Measurements from ENCODE around the gene DOCK1.

Gene DOCK1

DNA sequence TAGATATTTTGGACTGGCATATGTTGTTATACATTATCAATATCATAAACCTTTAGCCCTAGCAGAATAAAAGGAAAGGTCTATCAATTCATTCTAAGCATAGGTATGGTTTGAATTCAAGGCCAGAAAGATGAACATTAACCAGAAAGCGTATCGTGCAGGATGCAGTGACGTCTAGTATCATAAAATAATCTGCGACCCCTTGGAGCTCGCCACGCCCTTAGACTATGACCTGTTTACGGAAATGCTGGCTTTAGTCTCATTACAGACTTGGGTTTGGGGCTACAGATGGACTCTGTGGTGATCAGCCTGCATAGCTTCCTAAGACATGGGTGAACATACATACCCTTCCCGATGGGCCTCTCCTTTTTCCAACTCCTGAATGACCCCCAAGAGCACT is 269.6 kb downstream of the DOCK1 start:
- no peaks in the 10 kb centered on the region for H3K9me3 Mint-ChIP-seq
- no peaks in the 10 kb centered on the region for H3K36me3 Mint-ChIP-seq (ENCODE audit: low read depth)
- peaks cover 3% of the 10 kb centered on the region for H3K27me3 Mint-ChIP-seq (ENCODE audit: low read depth, poor library complexity)
- TF ChIP-seq CTCF (IDR thresholded peaks at IDR 0.05): no peak
- H3K4me3 Mint-ChIP-seq: no peak overlapping the region
- H3K4me1 Mint-ChIP-seq: no peaks in the 10 kb centered on the region
- no peak overlapping the region for H3K27ac Mint-ChIP-seq
- DNase-seq: no peak

DNA sequence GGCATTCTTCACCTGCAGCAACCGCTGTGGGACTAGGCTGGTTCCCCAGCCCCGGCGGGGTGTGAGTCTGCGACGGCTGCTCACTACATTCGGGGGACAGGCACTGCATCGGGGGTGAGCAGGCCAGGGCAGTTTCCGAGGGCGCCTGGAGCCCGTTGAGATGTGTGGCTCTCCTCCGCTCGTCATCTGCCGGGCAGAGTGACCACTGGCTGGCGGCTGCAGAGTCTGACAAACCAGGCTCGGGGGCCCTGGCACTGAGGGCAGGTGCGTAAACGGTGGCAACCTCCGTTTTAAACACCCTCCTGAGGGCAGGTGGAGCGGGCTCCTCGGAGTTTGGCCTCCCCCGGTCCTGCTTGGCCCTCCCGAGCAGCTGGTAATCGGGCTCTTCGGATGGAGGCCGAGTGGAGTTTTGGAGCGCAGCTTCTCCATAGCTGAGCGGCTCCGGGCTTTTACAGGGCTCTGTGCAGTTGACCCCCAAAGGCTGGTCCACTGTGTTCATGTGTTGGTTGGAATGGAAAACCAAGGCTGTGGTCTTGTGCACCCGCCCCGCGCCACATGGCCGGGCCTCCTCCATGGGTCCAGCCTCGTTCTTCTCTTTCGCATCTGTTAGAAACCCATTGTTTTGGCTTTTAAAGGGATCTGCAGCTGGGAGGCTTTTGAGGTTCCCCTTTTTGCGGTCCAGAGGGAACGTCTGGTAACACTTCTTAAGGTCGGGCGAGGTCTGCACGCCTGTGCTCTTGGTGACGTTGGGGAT is 270.3 kb downstream of the DOCK1 start:
- Mint-ChIP-seq H3K27ac (no peak overlapping the region), H3K4me3 (no peak overlapping the region)

DNA sequence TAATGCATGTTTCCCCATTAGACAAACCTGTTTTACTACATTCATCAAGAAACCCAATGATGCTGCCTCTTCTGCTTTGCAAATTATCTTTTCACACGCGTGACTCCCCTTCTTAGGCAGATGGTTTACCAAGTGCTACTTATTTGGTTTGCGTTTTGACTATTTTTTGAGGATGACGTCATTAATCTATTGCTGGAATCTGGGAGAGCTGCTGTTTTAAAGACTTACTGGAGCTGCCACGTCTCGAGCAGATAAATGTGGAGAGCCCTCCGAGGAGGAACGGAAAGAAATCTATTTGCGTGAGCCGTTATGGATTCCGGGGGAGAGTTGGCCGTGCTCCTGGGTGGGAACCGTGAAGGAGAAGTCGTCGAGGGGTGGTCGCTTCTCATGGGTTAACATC is 271.4 kb downstream of the DOCK1 start:
- Mint-ChIP-seq H3K36me3 (ENCODE audit: low read depth) (no peaks in the 10 kb centered on the region), H3K27me3 (ENCODE audit: low read depth, poor library complexity) (peaks cover 6% of the 10 kb centered on the region), H3K4me3 (no peak overlapping the region), H3K9me3 (no peaks in the 10 kb centered on the region), H3K4me1 (no peaks in the 10 kb centered on the region), H3K27ac (no peak overlapping the region)
- no peak for TF ChIP-seq CTCF (IDR thresholded peaks at IDR 0.05)
- no peak for DNase-seq

More for the DNA sequence above, 270.3 kb downstream of the DOCK1 start:
- H3K27me3 Mint-ChIP-seq (ENCODE audit: low read depth, poor library complexity): peaks cover 3% of the 10 kb centered on the region
- DNase-seq: no peak
- no peak for TF ChIP-seq CTCF (IDR thresholded peaks at IDR 0.05)
- no peaks in the 10 kb centered on the region for H3K36me3 Mint-ChIP-seq (ENCODE audit: low read depth)
- no peaks in the 10 kb centered on the region for H3K4me1 Mint-ChIP-seq
- no peaks in the 10 kb centered on the region for H3K9me3 Mint-ChIP-seq

DNA sequence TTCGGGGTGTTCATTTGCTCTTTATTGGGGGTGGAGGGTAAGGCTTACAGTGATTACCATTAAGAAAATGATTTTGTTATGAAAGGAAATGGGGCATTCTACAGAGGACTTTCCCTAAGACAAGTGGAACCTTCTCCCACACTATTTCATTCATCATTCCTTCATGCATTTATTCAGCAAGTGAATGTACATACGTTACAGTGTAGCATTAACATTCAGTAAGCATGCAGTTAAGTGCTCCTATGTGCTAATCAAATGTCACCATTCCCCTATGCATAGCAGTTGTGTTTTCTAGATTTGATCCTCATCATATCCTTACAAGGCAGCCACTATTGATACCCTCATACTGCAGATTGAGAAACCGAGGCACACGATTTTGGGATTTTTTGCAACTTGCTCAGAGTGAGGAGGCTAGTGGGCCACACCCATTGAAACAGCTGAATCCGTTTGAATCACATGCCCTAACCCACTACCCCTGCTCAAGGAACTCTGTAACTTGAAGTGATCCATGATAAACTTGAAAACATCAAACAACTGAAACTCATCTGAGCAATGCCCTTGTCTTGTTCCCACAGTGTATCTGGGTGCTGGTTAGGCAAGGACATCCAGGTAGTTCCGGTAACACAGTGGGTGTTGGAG is 274.5 kb downstream of the DOCK1 start:
- Mint-ChIP-seq H3K9me3 (no peaks in the 10 kb centered on the region), H3K4me1 (no peaks in the 10 kb centered on the region), H3K27ac (no peak overlapping the region)

DNA sequence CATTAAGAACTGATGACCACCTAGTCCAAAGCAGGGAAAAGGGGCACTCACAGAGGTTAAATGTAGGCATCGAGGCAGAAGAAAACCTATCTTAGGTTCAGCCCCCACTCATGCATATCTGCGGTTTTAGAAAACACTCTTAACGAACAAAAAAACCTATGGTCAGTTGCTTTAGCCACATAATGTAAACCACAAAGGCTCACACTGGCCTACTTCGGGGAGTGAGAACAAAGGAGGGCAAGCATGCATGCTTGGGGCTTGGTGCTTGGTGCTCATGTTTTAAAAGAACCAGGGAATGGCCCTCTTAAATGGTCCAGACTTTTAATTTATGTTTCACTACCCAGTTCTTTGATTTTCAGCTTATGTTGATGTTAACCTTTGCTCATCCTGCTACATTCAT is 276.9 kb downstream of the DOCK1 start:
- H3K36me3 Mint-ChIP-seq (ENCODE audit: low read depth): peaks cover 20% of the 10 kb centered on the region
- H3K27me3 Mint-ChIP-seq (ENCODE audit: low read depth, poor library complexity): peaks cover 5% of the 10 kb centered on the region
- no peak for TF ChIP-seq CTCF (IDR thresholded peaks at IDR 0.05)
- no peak overlapping the region for H3K27ac Mint-ChIP-seq
- no peaks in the 10 kb centered on the region for H3K9me3 Mint-ChIP-seq
- no peak overlapping the region for H3K4me3 Mint-ChIP-seq
- DNase-seq: no peak
- no peaks in the 10 kb centered on the region for H3K4me1 Mint-ChIP-seq

More for the DNA sequence above, 274.5 kb downstream of the DOCK1 start:
- Mint-ChIP-seq H3K36me3 (ENCODE audit: low read depth) (peaks cover 9% of the 10 kb centered on the region), H3K27me3 (ENCODE audit: low read depth, poor library complexity) (peaks cover 5% of the 10 kb centered on the region), H3K4me3 (no peak overlapping the region)
- no peak for DNase-seq
- TF ChIP-seq CTCF (IDR thresholded peaks at IDR 0.05): no peak

DNA sequence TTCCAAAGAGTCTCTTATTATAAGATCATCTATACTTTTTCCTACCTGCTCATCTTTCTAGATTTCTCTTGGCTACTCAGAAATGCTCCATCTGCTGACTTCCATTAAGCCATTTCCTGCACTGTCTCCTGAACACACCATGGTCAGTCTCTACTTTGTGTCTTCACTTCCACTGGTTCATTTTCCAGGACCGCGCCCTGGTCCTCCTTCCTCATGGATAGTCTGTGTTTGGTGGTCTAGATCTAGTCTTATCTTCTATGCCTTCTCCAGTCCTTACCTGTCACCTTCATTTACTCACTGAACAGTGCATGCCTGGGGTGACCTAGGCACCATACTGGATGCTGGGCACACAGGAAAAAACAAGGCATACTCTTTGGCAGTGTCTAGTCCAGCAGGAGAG is 279.4 kb downstream of the DOCK1 start:
- no peak for TF ChIP-seq CTCF (IDR thresholded peaks at IDR 0.05)
- Mint-ChIP-seq H3K9me3 (no peaks in the 10 kb centered on the region), H3K4me1 (no peaks in the 10 kb centered on the region), H3K4me3 (no peak overlapping the region), H3K27ac (no peak overlapping the region), H3K36me3 (ENCODE audit: low read depth) (peaks cover 20% of the 10 kb centered on the region), H3K27me3 (ENCODE audit: low read depth, poor library complexity) (peaks cover 5% of the 10 kb centered on the region)
- no peak for DNase-seq

All from nephron progenitor cell (in vitro differentiated cells).